ENCODE results near the gene SCRN1.

The SCRN1 gene

DNA sequence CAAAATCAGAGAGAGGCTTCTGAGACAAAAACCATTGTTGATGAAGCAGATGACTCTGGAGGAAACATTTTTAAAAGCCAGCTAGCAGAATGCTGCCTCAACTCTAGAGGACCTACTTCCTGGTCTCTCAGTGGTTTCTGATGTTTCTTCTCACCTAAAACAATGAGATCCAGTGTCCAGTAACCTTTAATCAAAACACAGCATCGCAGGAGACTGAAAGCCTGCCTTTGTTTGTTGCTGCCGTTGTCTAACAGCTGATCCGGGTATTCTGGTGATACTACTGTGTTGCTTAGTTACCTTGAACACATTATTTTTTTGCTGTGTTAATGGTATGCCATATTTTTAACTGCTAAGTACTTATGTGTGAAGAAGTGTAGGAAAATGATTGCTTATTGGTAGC, 112.4 kb downstream of the SCRN1 start:
- Histone ChIP-seq H3K27ac (ENCODE audit: low read depth, low read length) (no peak overlapping the region), H3K4me1 (ENCODE audit: control insufficient read depth in 5 of 5, insufficient read depth in 5 of 5, low read length in 5 of 5) (peaks cover 0 to 11% (median 0%) of the 10 kb centered on the region in 5 donors), H3K27me3 (ENCODE audit: control insufficient read depth in 5 of 5, insufficient read depth in 4 of 5, low read length in 5 of 5) (no peaks in the 10 kb centered on the region), H3K4me3 (ENCODE audit: low read depth in 1 of 5, low read length in 5 of 5) (no peak overlapping the region), H3K9ac (ENCODE audit: low read length in 5 of 5) (no peak overlapping the region), H3K9me3 (ENCODE audit: control insufficient read depth in 5 of 5, low read length in 5 of 5) (no peaks in the 10 kb centered on the region), H3K36me3 (ENCODE audit: control insufficient read depth in 5 of 5, insufficient read depth in 5 of 5, low read length in 5 of 5) (no peaks in the 10 kb centered on the region)

DNA sequence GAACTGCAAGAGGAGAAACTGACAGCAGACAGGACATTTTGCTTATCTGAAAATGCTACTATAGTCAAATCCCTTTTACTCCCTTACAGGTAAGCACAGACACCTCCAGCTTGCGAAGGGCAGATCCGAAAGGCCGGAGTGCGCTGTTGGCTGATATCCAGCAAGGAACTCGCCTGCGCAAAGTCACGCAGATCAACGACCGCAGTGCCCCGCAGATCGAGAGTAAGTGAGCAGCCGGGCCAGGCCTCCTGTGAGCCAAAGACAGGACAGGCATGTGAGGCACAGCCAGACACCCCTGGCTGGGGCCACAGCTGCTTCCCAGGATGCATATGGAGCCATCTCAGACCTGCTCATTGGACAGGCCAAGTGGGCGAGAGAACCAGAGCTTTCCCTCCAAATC, 113.9 kb downstream of the SCRN1 start:
- H3K4me1 ChIP-seq (ENCODE audit: control insufficient read depth in 5 of 5, insufficient read depth in 5 of 5, low read length in 5 of 5): peaks cover 0 to 11% (median 0%) of the 10 kb centered on the region in 5 donors
- H3K9me3 ChIP-seq (ENCODE audit: control insufficient read depth in 5 of 5, low read length in 5 of 5): no peaks in the 10 kb centered on the region
- H3K27ac ChIP-seq (ENCODE audit: low read depth, low read length): no peak overlapping the region
- H3K36me3 ChIP-seq (ENCODE audit: control insufficient read depth in 5 of 5, insufficient read depth in 5 of 5, low read length in 5 of 5): no peaks in the 10 kb centered on the region
- no peak overlapping the region for H3K4me3 ChIP-seq (ENCODE audit: low read depth in 1 of 5, low read length in 5 of 5)
- H3K27me3 ChIP-seq (ENCODE audit: control insufficient read depth in 5 of 5, insufficient read depth in 4 of 5, low read length in 5 of 5): no peaks in the 10 kb centered on the region
- no peak overlapping the region for H3K9ac ChIP-seq (ENCODE audit: low read length in 5 of 5)

DNA sequence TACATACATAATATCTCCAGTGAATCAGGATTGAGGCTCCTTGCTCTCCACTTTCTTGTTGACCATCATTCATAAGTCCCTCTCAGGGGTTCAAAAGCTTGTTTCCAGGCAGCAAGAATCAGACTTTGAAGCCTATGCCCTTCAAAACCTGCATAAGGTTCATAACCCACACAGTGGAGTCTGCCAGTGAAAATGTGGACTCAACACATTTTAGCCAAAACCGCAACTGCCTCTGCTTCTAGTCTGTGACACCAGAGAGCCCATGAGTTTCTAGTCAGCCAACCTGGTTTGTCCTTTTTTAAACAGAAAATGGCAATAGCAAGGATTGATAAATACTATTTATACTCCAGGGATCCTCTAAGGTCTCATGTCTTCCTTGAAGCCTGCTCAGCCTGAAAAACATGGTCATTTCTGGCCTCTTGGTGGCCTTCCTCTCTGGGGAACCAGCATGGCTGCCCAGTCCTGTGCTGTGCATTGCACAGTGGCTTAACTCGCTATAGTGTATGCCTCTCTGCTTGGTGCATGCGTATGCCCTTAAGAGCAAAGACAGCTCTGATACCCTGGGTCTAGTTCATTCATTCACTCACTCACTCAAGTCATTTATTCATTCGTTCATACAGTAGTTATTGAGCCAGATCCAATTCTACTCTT, 115.8 kb downstream of the SCRN1 start:
- H3K27ac ChIP-seq (ENCODE audit: low read depth, low read length): no peak overlapping the region
- no peak overlapping the region for H3K4me3 ChIP-seq (ENCODE audit: low read depth in 1 of 5, low read length in 5 of 5)
- no peaks in the 10 kb centered on the region for H3K36me3 ChIP-seq (ENCODE audit: control insufficient read depth in 5 of 5, insufficient read depth in 5 of 5, low read length in 5 of 5)
- peaks cover 0 to 5% (median 0%) of the 10 kb centered on the region in 5 donors for H3K4me1 ChIP-seq (ENCODE audit: control insufficient read depth in 5 of 5, insufficient read depth in 5 of 5, low read length in 5 of 5)
- H3K9ac ChIP-seq (ENCODE audit: low read length in 5 of 5): no peak overlapping the region
- H3K9me3 ChIP-seq (ENCODE audit: control insufficient read depth in 5 of 5, low read length in 5 of 5): no peaks in the 10 kb centered on the region
- H3K27me3 ChIP-seq (ENCODE audit: control insufficient read depth in 5 of 5, insufficient read depth in 4 of 5, low read length in 5 of 5): no peaks in the 10 kb centered on the region

DNA sequence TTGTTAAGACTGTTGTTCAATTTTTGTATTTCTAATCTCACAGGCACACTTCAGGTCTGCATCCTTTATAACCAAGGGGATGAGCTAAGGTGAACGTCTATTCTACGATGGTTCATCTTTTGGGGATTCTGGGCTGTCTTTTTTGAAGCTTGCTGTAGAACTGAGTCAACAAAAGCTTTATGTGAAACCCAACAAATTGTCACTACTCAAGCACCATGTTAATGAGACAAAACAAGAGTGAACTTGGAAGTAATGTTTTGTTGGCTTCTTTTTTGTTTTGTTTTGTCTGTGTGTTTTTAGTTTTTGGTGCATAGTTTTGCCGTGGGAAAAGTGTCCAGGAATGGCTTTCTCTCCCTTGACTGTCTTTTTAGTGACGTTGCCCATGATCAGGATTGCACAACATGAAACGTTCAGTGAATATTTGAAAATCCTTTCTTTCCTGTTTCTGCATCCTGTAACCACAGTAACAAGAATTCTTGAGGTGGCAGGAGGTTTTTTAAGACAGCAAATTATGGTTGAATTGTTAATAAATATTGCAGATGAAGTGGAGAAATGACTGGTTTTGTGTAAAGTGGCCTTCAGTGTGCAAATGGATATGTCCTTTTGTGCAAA, 117.7 kb downstream of the SCRN1 start:
- Histone ChIP-seq H3K36me3 (ENCODE audit: control insufficient read depth in 5 of 5, insufficient read depth in 5 of 5, low read length in 5 of 5) (no peaks in the 10 kb centered on the region), H3K27ac (ENCODE audit: low read depth, low read length) (no peak overlapping the region), H3K27me3 (ENCODE audit: control insufficient read depth in 5 of 5, insufficient read depth in 4 of 5, low read length in 5 of 5) (no peaks in the 10 kb centered on the region), H3K4me3 (ENCODE audit: low read depth in 1 of 5, low read length in 5 of 5) (no peak overlapping the region), H3K9me3 (ENCODE audit: control insufficient read depth in 5 of 5, low read length in 5 of 5) (no peaks in the 10 kb centered on the region), H3K4me1 (ENCODE audit: control insufficient read depth in 5 of 5, insufficient read depth in 5 of 5, low read length in 5 of 5) (peaks cover 0 to 5% (median 1%) of the 10 kb centered on the region in 5 donors), H3K9ac (ENCODE audit: low read length in 5 of 5) (no peak overlapping the region)
